HG02678 (cell line): ENCODE measurements around the gene FBXL4.

Experiments used
- ATAC-seq: cut with Tn5 transposase; IDR thresholded peaks from one replicate; pipeline ENCODE4 v1.9.1; 2021; ENCODE audit warnings: mild to moderate bottlenecking, moderate library complexity; ENCODE audit not compliant: unreplicated experiment

FBXL4 gene

DNA sequence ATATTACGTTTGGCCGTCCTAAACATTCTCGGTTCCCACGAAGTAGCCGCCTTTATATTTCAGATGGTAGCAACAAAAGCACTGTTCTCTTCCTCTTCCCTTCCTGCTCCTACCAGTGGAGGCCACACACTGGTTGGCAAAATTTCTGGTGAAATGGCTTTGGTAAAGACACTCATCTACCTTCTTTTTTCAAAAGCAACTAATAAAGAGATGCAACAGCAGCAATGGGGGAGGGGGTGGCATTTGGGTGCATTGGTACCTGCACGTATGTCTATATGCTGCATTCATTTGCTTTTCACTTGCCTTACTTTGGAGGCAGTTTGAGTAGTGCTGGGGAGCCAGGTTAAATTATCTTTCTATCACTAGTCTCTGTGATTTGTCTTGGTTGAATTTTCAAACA lies 107.4 kb downstream of the FBXL4 start:
- no peak for ATAC-seq

DNA sequence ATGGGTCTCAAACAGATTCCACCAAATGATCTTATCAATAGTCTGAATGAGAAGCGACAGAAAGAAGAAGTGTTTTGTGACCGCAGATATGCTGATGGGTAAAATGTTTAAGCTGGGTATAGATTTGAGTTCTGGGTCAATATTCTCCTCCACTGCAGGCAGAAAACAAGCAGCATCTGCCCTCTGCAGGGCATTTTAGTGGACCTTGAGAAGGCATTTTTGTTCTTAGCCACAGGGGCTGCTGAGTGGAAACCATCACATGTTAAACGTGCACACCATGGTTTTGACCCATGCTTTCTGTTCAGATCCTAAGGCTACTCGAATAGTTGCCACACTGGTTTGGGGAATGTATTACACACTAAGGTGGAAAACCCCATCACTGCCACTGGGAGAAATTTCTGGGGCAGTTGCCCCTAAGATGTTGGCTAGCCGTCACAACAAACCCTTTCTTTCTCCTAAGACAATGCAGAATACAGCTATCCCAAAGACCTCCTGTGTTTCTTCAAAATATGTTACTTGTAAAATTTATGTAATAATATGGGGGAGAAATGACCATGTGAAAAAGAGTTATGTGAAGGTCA lies 107.9 kb downstream of the FBXL4 start:
- ATAC-seq: no peak

DNA sequence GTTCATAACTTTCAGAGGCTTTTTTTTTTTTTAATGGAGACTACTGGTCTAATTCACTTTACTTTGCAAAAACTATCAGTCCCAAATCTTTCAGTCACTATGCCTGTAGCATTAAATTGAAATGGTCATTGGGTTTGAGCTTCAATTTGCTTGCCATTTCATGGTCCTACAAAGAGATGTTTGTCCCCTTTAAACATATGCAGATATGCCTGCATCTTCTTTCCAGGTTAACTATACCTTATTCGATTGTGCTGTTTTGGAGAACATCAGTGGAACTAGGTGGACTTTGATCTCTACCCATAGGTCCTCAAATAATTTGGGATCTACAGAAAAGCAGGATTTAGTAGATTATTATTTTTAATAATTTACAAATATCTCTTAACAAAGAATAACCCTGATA lies 108.8 kb downstream of the FBXL4 start:
- no peak for ATAC-seq

DNA sequence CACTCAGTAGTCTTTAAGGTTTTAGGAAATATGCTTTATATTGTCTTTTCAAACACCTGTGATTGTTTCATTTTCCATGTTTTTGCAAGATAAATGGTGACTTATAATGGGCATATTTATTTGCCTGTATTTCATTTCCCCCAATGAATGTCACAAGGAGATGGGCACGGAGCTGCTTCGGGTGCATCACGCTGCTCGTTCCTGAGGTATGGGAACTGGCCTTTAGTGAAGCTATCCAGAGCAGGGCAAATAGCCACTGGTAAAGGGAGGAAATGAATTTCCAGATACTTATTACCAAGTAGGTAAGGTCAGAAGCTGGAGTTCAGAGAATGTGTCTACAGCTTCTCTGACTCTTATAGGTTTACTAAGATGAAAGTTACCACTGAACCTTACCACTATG lies 109.7 kb downstream of the FBXL4 start:
- no peak for ATAC-seq

DNA sequence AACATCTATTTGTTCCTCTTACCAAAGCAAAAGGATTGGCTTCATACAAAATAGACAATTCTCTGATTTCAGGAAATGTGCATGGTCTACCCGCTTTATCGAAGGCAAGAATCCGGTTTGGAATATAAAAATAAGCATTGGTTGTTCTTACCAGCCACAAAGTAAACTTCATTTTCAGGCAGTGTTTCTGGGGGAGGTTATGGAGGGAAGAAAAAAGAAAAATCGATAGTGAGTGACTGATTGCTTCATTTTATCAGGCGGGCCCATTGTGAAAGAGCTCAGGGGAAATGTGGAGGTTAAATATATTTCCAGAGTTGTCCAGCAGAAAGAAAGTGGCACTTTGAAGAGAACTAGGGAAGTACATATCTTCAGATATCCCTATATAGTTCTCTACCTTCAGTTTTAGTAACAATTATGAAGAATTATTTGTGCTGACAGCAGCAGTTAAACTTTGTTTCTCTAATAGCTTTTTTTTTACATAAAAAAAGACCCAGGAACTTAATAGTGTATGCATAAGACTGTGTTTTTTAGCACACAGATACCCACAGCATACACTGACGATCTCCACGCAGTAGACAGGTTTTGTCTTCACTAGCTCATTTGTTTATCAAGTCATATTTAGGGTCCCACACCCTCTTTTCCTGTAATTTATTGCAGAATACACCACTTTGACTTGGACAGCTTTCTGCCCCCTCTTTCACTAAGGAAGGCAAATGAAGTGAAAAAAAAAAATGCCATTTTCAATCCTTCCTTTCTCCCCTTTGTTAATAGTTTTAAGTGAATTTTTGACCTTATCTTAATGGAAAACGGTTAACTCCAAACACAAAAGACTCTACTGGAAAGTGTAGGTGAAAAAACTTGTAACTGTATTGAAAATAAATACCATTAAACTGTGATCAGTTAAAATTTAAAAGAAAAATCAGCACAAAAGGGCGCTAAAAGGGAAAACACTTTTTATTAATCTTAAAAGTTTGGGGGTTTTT lies 110.5 kb downstream of the FBXL4 start:
- no peak for ATAC-seq

DNA sequence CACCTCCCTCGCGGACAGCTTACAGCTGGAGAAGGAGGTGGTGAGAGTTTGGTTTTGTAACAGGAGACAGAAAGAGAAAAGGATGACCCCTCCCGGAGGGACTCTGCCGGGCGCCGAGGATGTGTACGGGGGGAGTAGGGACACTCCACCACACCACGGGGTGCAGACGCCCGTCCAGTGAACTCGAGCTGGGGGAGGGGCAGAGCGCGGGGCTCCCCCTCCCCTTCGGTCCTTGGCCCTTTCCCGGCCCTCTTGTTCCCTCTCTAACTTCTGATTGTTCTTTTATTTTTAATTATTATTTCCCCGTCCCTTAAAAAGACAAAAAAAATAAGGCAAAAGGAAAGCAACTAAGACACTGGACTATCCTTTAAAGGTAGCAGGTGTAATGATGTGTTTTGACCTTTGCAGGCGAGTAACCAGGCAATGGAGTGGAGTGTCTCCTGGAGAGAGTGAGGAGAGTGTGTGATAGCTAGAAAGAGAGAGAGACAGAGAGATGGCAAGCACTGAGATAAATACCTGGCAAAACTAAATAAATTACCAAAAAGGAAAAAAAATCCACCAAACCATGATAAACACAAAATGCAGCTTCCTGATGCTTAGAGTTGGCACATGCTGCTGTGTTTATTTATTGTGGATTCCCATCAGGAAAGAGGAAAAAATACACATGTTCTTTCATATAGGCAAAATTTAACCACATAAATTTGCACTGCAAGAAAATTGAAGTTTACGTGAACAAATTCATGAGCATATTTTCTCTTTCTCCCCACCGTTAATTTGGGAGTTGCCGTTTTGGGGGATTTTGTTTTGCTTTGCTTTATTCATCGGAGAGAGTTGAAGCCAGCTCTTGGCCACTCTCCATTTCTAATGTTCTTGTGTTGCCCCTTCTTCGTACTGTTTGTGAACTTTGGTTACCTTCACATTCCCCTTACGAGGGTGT lies 111.5 kb downstream of the FBXL4 start:
- no peak for ATAC-seq

DNA sequence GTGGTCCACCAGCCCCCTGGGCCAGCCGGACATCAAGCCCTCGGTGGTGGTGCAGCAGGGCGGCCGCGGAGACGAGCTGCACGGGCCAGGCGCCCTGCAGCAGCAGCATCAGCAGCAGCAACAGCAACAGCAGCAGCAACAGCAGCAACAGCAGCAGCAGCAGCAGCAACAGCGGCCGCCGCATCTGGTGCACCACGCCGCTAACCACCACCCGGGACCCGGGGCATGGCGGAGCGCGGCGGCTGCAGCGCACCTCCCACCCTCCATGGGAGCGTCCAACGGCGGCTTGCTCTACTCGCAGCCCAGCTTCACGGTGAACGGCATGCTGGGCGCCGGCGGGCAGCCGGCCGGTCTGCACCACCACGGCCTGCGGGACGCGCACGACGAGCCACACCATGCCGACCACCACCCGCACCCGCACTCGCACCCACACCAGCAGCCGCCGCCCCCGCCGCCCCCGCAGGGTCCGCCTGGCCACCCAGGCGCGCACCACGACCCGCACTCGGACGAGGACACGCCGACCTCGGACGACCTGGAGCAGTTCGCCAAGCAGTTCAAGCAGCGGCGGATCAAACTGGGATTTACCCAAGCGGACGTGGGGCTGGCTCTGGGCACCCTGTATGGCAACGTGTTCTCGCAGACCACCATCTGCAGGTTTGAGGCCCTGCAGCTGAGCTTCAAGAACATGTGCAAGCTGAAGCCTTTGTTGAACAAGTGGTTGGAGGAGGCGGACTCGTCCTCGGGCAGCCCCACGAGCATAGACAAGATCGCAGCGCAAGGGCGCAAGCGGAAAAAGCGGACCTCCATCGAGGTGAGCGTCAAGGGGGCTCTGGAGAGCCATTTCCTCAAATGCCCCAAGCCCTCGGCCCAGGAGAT lies 112.4 kb downstream of the FBXL4 start:
- ATAC-seq: no peak

DNA sequence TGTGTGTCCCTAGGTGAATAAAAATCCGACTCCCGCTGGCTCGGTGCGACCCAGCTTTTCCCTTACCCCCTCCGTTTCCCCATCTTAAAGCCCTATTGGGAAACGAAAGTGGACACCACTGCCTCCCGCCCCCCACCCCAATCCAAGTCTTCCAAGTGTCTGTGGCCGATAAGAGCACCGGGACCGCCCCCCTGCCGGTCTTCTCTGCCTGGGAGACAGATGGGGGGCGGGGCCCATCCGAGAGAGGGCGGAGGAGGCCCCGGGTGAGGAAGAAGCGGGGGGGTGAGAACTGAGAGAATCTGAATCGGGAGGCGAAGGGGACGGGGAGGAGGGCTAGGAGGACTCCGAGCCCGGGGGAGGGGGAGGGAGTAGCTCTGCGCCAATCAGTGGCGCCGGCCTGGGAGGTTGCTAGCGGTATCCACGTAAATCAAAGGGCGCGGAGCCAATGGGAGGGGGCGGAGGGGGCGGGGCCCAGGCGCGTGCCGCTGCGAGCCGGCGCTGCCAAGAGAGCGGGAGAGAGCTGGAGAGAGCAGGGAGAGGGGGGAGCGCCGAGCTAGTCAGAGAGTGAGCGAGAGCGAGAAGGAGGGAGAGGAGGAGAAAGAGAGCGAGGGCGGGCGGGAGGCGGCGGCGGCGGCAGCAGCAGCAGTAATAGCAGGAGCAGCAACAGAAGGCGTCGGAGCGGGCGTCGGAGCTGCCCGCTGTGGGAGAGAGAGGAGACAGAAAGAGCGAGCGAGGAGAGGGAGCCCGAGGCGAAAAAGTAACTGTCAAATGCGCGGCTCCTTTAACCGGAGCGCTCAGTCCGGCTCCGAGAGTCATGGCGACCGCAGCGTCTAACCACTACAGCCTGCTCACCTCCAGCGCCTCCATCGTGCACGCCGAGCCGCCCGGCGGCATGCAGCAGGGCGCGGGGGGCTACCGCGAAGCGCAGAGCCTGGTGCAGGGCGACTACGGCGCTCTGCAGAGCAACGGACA lies 113.4 kb downstream of the FBXL4 start, which contains the start of gene POU3F2:
Gene POU3F2, plus strand, starts transcription at position 515 of the 972 bp plus-strand sequence. Its CDS starts 300 bp downstream, at position 815.
- ATAC-seq: peak; percentile 60

DNA sequence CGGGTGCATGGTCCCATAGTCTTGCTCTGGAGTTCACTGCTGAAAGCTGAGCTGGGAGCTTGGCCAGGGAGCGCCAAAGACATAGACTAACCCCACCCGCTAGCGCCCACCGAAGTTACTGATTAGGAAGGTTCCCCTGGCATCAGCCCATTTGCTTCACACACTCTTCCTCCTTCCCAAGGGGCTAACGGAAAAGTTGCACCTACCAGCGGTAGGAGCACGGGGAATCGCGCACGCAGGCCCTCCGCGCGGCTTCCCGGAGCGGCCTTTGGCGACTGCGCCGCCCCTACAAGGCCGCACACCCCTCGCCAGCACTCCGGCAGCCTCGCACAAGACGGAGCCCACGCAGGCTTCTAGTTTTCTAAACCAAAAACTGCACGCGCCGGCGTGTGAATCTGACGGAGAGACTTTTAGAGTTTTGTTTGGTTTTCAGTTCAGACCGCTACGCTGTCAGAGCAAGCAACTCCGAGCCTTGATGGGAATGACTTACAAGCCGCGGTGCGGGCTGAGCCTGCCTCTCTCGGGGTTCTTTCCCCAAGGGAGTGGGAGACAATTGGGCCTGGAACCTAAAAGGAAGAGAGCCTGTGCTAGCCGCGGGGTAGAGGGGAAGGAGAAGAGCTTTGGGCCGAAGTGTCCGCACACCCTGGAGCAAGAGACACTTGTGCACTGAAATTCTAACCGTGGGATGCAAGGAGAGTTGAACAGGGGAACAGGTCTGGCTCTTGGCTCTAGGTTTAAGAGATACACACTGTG lies 114.3 kb downstream of the FBXL4 start:
- ATAC-seq: no peak

DNA sequence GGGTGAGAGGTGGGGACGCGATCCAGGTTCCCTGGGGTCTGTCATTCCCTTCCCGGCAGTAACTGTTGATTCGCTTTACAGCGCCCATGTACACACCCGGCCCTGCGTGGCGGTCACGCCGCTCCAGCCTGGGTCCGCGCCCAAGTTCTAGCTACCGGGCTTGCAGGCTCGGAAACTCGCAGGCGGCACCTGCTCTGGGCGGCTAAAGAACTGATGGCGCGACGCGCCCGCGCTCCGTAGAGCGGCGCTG lies 114.8 kb downstream of the FBXL4 start:
- ATAC-seq: no peak

DNA sequence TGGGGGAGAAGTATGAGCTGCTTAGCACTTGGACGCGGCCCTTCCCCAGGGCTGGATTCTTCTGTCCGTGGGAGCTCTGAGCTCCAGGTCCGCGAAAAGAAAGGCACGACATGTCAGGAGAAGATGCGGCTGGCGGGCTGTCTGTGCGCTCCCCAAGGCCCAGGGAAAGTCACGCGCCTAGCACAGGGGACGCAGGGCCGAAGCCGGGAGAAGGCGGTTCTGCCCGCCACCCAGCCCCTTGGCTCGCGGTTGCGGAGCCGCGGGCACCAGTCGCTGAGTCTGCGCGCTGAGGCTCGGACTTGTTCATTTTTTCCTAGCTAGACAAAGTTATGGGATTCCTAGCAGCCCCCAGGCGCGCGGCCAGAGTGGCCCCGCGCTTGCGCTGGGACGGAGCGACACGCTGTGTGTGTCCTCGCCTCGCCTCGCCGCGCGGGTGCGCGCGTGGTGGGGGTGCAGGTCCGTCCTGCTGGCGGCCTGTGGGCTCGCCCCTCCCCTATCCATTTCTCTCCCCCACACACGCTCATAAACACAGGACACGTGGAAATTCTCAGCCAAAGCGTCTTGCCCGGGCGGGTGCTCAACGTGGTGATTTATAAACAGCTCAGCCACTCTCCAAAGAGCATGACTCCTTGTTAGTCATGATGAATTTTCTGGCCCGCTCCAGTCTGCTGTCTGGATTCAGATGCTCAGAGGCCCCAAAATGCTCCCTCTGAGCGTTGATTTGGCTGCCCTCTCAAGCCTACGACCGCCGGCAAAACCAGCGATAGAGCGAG lies 115.3 kb downstream of the FBXL4 start:
- ATAC-seq: no peak

DNA sequence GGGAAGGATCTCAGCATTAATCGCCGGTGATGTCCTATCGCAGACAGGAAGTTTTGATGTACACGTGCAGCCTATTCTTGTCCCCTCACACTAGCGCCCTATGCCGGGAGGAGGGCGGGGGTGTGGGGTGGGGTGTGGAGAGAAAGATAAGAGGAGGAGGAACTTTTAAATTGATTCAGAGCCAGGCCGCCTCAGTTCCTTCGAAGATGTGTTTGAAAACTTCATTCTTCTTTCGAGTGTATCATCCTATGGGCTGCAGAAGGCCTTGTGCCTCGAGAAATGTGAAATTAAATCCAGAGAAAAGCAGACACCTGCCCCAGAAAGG lies 115.8 kb downstream of the FBXL4 start:
- ATAC-seq: no peak

DNA sequence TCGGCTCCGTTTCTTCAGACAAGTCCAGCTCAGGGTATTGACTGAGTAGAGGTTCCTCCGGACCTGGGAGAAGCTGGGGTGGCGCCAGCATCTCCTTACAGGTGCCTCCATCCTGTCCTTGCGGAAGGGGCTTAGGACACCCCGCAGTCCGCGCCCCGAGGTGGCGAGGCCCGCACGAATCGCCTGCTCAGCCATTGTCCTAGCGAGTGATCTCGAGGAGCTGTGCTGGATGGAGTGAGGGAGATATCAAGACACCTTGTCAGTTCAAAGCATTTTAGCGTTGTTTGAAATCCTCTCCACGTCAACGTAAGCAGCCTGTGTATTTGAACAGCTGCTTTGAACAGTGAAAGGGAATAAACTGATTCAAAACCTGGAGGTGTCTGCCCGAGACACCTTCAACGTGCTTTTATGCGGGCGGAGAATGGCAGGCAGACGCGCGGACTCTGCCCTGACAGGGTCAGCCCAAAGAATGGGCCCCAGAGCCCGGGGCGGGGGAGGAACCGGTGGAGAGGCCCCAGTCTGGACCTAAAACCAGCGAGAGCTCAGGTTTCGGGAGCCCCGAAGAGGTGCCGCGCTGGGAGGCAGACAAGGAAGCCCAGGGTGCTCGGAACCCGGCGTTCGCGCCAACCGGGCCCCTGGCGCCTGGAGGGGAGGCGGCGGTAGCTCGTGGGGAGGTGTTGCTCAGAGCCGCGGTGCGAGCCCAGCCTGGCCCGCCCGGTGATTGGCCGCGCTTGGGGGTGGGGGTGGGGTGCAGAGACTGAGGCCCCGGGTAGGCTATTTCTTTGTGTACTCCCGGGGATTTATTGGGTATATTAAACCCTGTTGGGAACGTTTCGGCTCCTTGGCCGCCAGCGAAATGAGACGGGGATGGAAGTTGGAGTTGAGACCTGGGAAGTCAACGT lies 116.4 kb downstream of the FBXL4 start:
- ATAC-seq: no peak

DNA sequence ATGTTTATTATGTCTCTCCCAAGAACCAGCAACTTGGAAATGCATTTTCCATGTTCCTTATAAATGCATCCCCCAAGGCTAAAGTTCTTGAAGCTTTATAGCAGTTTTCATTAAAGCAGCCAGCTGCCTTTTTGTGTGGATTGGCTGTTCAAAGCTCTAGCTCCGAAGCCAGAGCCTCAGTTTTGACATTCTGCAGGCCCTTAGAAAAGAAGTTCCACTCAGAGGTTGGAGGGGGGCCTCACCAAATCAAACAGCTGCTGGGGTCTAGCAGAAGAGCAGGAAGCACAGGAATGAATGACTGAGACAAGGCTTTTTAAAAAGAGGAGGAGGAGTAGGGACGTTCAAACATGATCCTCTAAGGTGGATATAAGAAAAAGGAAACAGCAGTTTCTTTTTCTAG lies 117.6 kb downstream of the FBXL4 start:
- no peak for ATAC-seq

DNA sequence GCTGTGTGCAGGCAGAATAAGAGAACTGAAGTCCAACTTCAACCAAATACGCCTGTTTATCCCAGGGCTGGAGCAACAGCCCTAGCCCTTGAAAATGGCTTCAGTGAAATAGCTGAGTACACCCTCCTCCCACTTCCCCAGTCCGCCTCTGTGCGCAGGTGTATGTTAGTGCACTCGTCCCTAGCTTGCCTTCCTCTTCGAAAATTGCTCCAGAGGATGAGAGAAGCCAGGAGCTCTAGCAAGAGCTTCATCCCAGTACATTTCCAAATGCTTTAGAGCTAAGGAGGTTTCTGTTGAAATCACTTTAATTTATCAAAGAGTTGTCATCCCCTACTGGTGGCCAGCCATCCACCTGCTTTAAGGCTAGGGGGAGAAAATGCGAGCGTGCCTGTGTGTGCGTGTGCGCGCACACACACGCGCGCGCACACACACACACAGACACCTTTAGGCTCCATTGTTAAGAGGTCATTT lies 118.8 kb downstream of the FBXL4 start:
- ATAC-seq: no peak

DNA sequence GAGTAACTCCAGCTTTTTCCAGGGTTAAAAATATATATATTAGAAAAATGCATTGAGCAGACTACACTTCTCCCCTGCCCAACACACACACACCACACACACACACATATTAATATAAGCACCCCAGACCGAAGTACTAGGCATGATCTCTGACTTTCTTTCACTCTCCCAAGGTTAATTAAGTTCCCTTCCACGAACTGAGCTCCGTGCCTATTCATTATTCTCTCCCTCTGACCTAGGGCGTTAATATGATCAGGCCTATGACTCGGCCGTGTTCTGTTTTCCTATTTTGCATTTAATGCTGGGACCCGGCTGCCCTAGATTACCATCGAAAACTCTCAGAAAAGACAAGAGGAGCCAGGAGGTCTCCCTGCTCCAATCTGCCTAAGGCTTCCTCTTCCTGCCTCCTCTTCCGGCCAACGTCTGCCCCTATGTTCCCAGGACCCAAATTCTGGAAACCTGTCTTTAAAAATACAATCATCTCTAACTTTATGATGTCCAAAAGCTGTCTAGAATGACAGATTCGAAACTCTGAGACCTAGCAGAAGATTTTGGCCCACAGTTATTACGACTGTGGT lies 119.4 kb downstream of the FBXL4 start:
- ATAC-seq: no peak
